NCI-H1048 (cell line): Measurements from ENCODE around the gene LNX1.

Source experiments
- DNase-seq: peaks from one replicate; lab custom pipeline; 2025; lab: John Stamatoyannopoulos, UW

LNX1 gene

GRCh38 chr4:53572600-53572994 lies 18.7 kb downstream of the LNX1 start:
- DNase-seq: no peak

GRCh38 chr4:53571936-53572599 lies 19.2 kb downstream of the LNX1 start:
- DNase-seq: no peak

GRCh38 chr4:53563824-53564223 lies 27.5 kb downstream of the LNX1 start:
- no peak for DNase-seq

- DNase-seq: no peak
Measured at GRCh38 chr4:53562409-53562808, 28.9 kb downstream of the LNX1 start.

- no peak for DNase-seq
Measured at GRCh38 chr4:53559021-53559620, 32.2 kb downstream of the LNX1 start.

GRCh38 chr4:53558065-53558801 lies 33.1 kb downstream of the LNX1 start:
- no peak for DNase-seq

GRCh38 chr4:53557669-53558064 lies 33.6 kb downstream of the LNX1 start:
- no peak for DNase-seq

- DNase-seq: no peak
Measured at GRCh38 chr4:53556651-53557050, 34.6 kb downstream of the LNX1 start.

GRCh38 chr4:53553486-53554210 lies 37.6 kb downstream of the LNX1 start:
- DNase-seq: no peak

- no peak for DNase-seq
Measured at GRCh38 chr4:53552711-53553110, 38.6 kb downstream of the LNX1 start.

- DNase-seq: no peak
Measured at GRCh38 chr4:53551958-53552357, 39.3 kb downstream of the LNX1 start.

- DNase-seq: no peak
Measured at GRCh38 chr4:53551281-53551864, 39.9 kb downstream of the LNX1 start.

GRCh38 chr4:53548662-53549061 lies 42.6 kb downstream of the LNX1 start:
- DNase-seq: no peak

GRCh38 chr4:53547983-53548382 lies 43.3 kb downstream of the LNX1 start:
- DNase-seq: no peak

GRCh38 chr4:53545942-53546581 lies 45.2 kb downstream of the LNX1 start:
- DNase-seq: no peak

- no peak for DNase-seq
Measured at GRCh38 chr4:53545273-53545672, 46.0 kb downstream of the LNX1 start.

GRCh38 chr4:53543561-53543960 lies 47.7 kb downstream of the LNX1 start:
- DNase-seq: no peak

GRCh38 chr4:53541577-53542206 lies 49.6 kb downstream of the LNX1 start:
- peak; percentile 69 for DNase-seq

- no peak for DNase-seq
Measured at GRCh38 chr4:53538756-53539155, 52.5 kb downstream of the LNX1 start.

- DNase-seq: no peak
Measured at GRCh38 chr4:53537606-53538005, 53.7 kb downstream of the LNX1 start.

- no peak for DNase-seq
Measured at GRCh38 chr4:53536328-53536727, 55.0 kb downstream of the LNX1 start.
